Fibroblast of mammary gland (primary cell): Measurements from ENCODE around the gene GADL1.

Experiments used
- DNase-seq: peaks from one replicate; pipeline ENCODE4 v3.0.0-alpha.2; 2010; ENCODE audit warnings: low read depth
- H3K4me3 ChIP-seq: 2 replicates; pipeline ENCODE4 v1.5.1; 2011; ENCODE audit warnings: low read depth, mild to moderate bottlenecking, low read length, moderate library complexity; ENCODE audit not compliant: control insufficient read depth
- TF ChIP-seq, protein P1 (sequence below): conservative IDR thresholded peaks from 2 replicates; pipeline ENCODE4 v1.5.1; 2011; ENCODE audit warnings: low read depth, low read length, inconsistent platforms; ENCODE audit not compliant: control insufficient read depth, insufficient read depth

GADL1 gene

DNA sequence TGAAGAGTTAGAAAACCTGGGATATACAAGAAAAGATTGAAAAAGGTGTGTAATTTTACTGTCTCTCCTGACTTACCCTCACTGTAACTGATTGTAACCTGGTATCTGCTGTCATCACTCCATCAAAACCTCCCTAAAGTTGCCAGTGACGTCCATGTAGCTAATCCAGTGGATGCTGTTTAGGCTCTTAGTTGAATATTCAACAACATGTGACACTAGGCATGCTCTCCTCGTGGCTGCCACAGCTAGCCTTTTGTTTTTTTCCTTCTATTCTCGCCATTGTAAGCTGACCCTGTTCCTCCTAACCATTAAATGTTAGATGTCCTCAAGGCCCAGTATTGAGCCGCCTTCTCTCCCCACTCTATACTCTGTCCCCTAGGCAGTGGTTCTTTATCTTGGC lies 41.6 kb downstream of the GADL1 start:
- TF ChIP-seq, protein P1, sequence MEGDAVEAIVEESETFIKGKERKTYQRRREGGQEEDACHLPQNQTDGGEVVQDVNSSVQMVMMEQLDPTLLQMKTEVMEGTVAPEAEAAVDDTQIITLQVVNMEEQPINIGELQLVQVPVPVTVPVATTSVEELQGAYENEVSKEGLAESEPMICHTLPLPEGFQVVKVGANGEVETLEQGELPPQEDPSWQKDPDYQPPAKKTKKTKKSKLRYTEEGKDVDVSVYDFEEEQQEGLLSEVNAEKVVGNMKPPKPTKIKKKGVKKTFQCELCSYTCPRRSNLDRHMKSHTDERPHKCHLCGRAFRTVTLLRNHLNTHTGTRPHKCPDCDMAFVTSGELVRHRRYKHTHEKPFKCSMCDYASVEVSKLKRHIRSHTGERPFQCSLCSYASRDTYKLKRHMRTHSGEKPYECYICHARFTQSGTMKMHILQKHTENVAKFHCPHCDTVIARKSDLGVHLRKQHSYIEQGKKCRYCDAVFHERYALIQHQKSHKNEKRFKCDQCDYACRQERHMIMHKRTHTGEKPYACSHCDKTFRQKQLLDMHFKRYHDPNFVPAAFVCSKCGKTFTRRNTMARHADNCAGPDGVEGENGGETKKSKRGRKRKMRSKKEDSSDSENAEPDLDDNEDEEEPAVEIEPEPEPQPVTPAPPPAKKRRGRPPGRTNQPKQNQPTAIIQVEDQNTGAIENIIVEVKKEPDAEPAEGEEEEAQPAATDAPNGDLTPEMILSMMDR = no peak
- no peak for DNase-seq
- no peak overlapping the region for H3K4me3 ChIP-seq

- TF ChIP-seq, protein P1 = no peak
- DNase-seq = no peak
- no peak overlapping the region for H3K4me3 ChIP-seq
Measured at GRCh38 chr3:30848087-30848779, 46.2 kb downstream of the GADL1 start.

GRCh38 chr3:30847592-30847991 lies 46.9 kb downstream of the GADL1 start:
- peak; percentile 43 for DNase-seq
- TF ChIP-seq, protein P1 = no peak
- no peak overlapping the region for H3K4me3 ChIP-seq

DNA sequence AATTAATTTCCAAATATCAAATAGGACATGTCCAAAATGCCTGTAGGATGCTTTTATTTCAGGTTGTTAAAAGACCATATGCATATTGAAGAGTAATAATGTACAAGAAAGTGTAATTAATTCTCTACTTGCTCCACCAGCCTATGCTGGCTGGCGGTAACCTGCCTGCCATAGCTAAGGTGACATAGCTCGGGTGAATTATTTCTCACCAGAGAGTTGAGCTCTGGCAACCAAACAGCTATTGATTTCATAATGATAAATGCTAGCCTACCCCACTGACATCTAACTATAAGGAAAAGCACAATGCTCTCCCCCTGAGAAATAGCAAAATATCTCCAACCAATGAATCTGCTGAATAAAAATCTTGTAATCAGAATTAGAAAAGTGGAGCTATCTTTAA lies 48.9 kb downstream of the GADL1 start:
- TF ChIP-seq, protein P1 = no peak
- no peak overlapping the region for H3K4me3 ChIP-seq
- DNase-seq = no peak

DNA sequence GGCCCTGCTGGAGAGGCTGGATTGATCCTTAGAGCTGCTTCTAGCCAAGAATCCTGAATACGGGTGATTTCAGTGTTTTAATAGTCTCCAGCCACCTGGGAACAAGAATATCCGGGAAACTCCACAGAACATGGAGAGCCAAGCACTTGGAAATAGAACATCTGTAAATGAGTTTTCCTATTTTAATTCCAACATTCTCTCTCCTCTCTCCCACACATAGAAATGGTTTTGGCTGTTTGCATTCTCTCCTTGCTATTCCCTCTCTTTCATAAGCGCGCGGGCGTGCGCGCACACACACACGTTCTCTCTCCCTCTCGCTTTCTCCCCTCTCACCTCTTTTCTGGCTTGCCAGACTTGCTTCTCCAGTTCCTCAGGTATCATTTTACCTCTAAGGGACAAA lies 50.6 kb downstream of the GADL1 start:
- DNase-seq = no peak
- TF ChIP-seq, protein P1 = no peak
- no peak overlapping the region for H3K4me3 ChIP-seq

DNA sequence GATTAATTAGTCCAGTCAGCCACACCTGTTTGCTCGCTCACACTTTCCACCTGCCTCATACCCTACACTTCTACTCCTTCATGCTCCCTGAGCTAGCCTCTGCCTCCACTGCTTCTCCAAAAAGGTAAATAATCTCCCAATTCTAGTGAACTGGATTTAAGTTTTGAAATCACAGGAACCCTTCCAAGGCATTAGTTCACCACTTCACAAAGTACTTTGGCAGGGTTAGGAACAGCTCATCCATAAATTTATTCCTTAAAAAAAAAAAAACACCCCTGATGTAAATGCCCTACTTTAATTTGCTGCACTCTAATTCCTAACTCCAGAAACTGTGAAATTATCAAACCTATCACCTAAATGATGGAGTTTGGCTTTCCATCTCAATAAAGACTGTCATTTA lies 58.3 kb downstream of the GADL1 start:
- H3K4me3 ChIP-seq = no peak overlapping the region
- TF ChIP-seq, protein P1 = no peak
- peak; percentile 25 for DNase-seq

GRCh38 chr3:30835667-30836066 lies 58.8 kb downstream of the GADL1 start:
- no peak for DNase-seq
- TF ChIP-seq, protein P1 = no peak
- H3K4me3 ChIP-seq = no peak overlapping the region
